Chondrocyte (in vitro differentiated cells): ENCODE data around the gene CFAP46. TPM values are rescaled to one million over a fixed set of nuclear protein-coding genes. Genes with fewer than 3 reads are reported as not detected.

Experiments used
- DNase-seq: peaks from one replicate; pipeline ENCODE4 v3.0.0; 2021; ENCODE audit warnings: mixed read lengths, low spot score
- H3K27ac Mint-ChIP-seq: one replicate; pipeline ENCODE4 v1.8.0; 2021; ENCODE audit warnings: mild to moderate bottlenecking, moderate library complexity, mixed read lengths; ENCODE audit not compliant: unreplicated experiment
- H3K27me3 Mint-ChIP-seq: 2 replicates; pipeline ENCODE4 v1.8.0; 2021; ENCODE audit warnings: low read depth, mixed read lengths
- H3K36me3 Mint-ChIP-seq: 2 replicates; pipeline ENCODE4 v1.8.0; 2021; ENCODE audit warnings: low read depth, mixed read lengths
- H3K4me1 Mint-ChIP-seq: 2 replicates; pipeline ENCODE4 v1.8.0; 2021; ENCODE audit warnings: low read depth, mild to moderate bottlenecking, mixed read lengths
- H3K4me3 Mint-ChIP-seq: one replicate; pipeline ENCODE4 v1.8.0; 2021; ENCODE audit warnings: mild to moderate bottlenecking, moderate library complexity, mixed read lengths; ENCODE audit not compliant: unreplicated experiment
- H3K9me3 Mint-ChIP-seq: 2 replicates; pipeline ENCODE4 v1.8.0; 2021; ENCODE audit warnings: low read depth, mixed read lengths
- total RNA-seq: library from RNA; stranded (reverse); gene quantifications from 3 replicates; pipeline ENCODE4 v1.2.1, GENCODE V29; 2021
- TF ChIP-seq, protein P1 (sequence below): fragments of 200-600 bp; sonication (generic); IDR thresholded peaks from 2 replicates; pipeline ENCODE4 v1.5.0; 2021; ENCODE audit warnings: antibody characterized with exemption, mild to moderate bottlenecking, moderate library complexity

The CFAP46 gene
- total RNA-seq, 1 donor from 2014 or later: 0.92 TPM

GRCh38 chr10:132882069-132882951, 60.1 kb downstream of the CFAP46 start:
- H3K27me3 Mint-ChIP-seq: peaks cover 44% of the 10 kb centered on the region
- peaks cover 4% of the 10 kb centered on the region for H3K4me1 Mint-ChIP-seq
- H3K27ac Mint-ChIP-seq: no peak overlapping the region
- no peaks in the 10 kb centered on the region for H3K36me3 Mint-ChIP-seq
- no peaks in the 10 kb centered on the region for H3K9me3 Mint-ChIP-seq
- peak; percentile 77 for DNase-seq
- TF ChIP-seq, protein P1, sequence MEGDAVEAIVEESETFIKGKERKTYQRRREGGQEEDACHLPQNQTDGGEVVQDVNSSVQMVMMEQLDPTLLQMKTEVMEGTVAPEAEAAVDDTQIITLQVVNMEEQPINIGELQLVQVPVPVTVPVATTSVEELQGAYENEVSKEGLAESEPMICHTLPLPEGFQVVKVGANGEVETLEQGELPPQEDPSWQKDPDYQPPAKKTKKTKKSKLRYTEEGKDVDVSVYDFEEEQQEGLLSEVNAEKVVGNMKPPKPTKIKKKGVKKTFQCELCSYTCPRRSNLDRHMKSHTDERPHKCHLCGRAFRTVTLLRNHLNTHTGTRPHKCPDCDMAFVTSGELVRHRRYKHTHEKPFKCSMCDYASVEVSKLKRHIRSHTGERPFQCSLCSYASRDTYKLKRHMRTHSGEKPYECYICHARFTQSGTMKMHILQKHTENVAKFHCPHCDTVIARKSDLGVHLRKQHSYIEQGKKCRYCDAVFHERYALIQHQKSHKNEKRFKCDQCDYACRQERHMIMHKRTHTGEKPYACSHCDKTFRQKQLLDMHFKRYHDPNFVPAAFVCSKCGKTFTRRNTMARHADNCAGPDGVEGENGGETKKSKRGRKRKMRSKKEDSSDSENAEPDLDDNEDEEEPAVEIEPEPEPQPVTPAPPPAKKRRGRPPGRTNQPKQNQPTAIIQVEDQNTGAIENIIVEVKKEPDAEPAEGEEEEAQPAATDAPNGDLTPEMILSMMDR: no peak
- no peak overlapping the region for H3K4me3 Mint-ChIP-seq

DNA sequence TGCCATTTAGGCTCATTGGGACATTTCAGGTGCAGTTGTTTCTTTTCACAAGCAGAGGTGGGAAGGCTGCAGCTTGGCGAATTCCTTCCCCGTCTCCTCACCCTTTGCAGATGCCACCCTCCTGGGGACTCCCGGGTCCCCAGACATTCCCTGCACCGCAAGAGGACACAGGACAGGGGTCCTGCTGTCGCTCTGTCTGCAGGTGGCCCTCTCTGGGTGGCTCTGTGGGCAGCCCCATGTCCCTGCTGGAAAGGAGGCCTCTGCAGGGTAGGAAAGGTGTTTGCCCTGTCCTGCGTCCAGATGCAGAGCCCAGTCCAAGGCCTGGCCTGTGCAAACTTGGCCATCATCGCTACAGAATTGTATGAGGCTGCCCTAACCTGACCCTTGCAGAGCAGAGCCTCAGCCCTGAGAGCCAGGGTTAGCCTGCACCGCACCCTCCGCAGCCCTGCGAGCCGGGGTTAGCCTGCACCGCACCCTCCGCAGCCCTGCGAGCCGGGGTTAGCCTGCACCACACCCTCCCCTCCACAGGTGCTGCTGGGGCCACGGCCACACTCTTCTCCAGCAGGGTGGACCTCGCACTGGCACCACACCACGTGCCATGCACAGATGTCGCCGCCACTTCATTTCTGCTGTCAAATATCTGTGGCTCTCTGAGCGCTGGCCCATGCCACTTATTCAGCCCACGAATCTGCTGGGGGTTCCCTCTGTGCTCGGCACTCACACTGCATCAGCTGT, 61.0 kb downstream of the CFAP46 start:
- TF ChIP-seq, protein P1: no peak
- Mint-ChIP-seq H3K9me3 (no peaks in the 10 kb centered on the region), H3K36me3 (no peaks in the 10 kb centered on the region), H3K4me1 (peaks cover 4% of the 10 kb centered on the region), H3K4me3 (no peak overlapping the region), H3K27ac (no peak overlapping the region), H3K27me3 (peaks cover 47% of the 10 kb centered on the region)
- DNase-seq: peak; percentile 68

DNA sequence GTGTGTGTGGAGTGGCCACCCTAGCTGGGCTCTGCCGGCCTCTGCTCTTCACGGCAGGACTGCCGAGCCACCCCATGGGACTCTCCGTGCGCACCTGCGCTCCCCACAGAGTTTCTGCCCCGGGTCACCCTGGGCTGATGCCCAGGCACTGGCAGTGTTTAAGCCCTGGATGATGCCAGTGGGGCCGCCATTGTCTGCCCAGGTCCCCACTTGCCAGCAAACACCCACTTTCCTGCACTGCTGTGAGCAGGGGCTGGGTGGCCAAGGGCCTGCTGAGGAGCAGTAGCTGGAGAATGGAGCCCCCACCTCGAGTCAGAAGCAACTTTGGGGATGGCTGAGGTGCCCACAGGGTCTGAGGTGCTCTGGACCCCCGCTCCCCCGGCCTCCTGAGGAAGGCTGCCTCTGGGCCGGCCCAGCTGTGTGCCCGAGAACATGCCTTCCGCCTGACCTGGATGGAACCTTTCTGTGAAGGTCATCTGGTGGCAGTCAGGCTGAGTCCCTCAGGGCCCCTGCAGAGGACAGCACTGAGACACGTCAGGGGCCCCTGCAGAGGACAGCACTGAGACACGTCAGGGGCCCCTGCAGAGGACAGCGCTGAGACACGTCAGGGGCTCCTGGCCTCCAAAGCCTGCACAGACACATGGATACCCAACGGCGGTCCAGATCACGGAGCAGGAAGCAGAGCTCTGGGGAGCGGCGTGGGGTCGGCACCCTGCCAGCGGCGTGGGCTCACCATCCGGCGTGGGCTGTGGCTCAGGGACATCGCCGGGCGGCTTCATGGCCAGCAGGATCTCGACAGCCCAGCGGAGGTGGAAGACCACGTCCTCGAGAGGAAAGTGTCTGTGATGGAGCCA, 62.0 kb downstream of the CFAP46 start:
- Mint-ChIP-seq H3K27ac (no peak overlapping the region), H3K4me1 (peaks cover 4% of the 10 kb centered on the region), H3K36me3 (peaks cover under 1% of the 10 kb centered on the region), H3K9me3 (peaks cover 5% of the 10 kb centered on the region), H3K4me3 (no peak overlapping the region), H3K27me3 (peaks cover 56% of the 10 kb centered on the region)
- TF ChIP-seq, protein P1: no peak
- DNase-seq: peak; percentile 78

DNA sequence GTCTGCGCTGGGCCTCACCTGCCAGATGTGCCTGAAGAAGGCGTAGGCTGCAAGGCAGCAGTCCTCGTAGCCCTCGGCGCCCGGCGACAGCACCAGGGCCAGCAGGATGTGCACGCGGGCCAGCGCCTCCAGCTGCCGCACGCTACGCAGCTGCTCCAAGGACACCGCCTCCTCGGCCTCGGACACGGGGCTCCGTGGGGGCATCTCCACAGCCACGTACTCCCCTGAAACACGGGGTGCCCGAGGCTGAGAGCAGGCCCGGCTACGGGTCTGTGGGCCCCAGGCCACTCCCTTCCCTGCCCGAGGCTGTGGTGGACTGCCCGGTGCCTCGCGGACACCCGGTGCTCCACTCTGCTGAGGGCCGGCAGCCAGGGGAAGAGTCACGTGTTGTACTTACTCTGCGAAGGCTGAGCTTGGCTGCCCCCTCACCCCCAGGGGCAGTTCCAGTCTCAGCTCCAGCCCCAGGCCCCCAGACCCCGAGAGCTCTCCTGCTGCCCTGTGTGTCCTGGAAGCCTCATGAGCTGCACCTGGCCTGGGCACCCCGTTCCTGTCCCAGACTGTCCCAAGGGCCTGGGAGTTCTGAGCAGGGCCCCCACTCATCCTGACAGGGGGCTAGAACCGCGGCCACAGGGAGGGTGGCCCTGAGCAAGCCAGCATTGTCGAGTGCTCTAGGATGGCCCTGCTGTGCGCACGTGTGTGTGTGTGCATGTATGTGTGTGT, 62.8 kb downstream of the CFAP46 start:
- Mint-ChIP-seq H3K27me3 (peaks cover 59% of the 10 kb centered on the region), H3K36me3 (peaks cover 2% of the 10 kb centered on the region), H3K4me1 (peaks cover 4% of the 10 kb centered on the region), H3K27ac (no peak overlapping the region), H3K4me3 (no peak overlapping the region), H3K9me3 (peaks cover 8% of the 10 kb centered on the region)
- TF ChIP-seq, protein P1: no peak
- peak; percentile 91 for DNase-seq
